ENCODE data around the gene TSC22D4.
"Not testable (repeated sequence)": the region's sequence is repeated elsewhere in the genome, so short reads cannot be mapped to it uniquely, and the experiment has no call there.

Gene TSC22D4

GRCh38 chr7:100472854-100473499, 6.0 kb downstream of the TSC22D4 start:
- no peak for DNase-seq (ENCODE audit: low read depth)

DNA sequence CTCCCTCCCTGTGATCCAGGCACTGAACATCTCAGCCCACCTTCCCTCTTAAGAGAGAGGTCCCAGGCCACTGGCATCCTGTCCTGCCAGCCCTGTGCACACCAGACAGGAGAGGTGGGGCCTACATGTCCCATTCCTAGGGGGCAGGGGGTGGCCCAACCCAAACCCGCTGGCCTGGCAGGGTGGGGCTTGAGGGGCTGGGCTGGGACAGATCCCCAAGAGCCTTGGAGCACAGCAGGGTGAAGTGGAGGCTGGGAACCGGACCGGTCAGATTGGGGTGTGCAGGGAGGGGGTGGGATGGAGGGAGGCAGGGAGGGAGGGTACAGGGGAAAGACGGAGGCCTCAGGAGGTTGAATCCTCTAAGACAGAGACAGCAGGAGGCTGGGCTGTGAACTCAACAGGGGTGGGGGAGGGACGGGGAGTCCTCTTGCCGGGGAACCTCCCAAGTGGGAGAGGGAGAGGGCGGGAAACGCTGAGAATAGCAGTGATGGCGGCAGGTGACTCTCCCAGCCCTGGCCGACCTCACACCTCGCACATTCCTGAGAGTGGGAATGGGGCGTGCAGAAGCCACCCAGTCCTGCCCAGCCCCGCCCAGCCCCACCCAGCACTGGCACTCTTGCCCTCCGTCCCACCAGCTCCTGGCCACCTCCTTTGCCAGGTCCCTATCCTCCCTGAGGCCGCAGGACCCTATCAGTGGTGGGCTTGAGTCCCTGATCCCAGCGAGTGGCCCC, 6.7 kb downstream of the TSC22D4 start:
- DNase-seq (ENCODE audit: low read depth) = no peak

GRCh38 chr7:100471021-100471420, 8.0 kb downstream of the TSC22D4 start:
- no peak for DNase-seq (ENCODE audit: low read depth)

DNA sequence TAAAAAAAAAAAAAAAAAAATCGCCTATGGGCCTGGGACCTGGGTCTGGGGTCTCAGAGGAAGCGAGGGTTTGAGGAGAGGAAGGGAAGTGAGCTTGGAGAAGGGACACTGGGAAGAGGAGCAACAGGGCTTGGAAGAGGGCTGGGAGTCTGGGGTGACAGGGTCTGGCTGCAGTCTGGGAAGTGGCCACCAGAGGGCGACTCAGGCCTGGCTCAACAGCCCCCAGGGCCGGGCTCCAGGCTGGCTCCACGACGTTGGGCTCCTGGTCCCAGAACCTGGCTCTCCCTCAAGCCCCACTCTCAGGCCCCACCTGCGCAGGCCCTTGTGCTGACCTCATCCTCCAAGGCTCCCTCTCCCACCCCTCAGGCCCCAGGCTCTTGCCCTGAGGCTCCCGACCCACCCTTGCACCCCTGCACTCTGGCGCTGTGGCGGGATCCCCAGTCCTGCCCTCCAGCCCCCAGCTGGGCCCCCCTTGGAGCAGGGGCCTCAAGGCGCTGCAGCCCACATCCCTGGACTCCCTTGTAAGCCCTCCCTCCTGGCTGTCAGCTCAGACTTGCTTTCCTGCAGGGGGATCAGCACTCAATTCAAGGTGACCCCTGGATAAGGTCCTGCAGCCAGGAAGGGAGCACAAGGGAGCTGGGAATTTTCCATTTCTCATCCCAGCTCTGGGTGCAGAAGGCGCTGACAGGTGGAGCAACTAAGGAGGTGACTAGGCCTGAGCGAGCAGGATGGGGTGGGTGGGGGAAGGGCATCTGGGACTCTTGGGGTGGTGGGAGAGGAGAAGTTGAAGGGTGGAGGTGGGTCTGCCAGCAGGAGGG, 9.6 kb downstream of the TSC22D4 start:
- DNase-seq (ENCODE audit: low read depth) = peak; percentile 58

- DNase-seq (ENCODE audit: low read depth) = no peak
Measured at GRCh38 chr7:100467638-100468373, 11.2 kb downstream of the TSC22D4 start.

- DNase-seq (ENCODE audit: low read depth) = no peak
Measured at GRCh38 chr7:100466653-100467605, 12.1 kb downstream of the TSC22D4 start.

DNA sequence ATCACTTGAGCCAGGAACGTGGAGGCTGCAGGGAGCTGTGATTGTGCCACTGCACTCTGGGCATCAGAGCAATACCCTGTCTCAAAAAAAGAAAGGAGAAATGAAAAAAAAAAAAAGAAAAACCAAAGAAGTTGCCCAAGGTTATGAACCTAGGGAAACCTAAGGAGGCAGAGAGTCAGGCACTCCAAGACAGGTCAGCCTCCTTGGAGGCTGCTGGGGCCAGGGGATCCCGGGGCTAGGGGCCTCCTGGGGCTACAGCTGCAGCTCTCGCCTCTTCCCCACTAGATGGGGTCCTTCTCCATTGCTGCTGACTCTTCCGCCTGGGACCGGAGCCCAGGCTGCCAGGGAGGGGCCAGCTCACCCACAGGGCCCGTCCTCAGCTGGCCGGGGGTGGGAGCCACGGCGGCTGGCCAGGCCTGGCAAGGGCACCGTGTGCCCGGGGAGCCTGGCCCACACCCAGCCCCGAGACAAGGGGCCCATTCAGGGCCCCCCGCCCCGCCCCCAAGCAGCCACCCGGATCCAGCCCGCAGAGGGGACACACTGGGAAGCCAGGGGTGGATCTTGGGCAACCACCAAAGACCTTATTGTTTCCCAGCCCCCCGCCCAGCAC, 13.2 kb downstream of the TSC22D4 start:
- peak; percentile 85 for DNase-seq (ENCODE audit: low read depth)

- DNase-seq (ENCODE audit: low read depth) = no peak
Measured at GRCh38 chr7:100465299-100465698, 13.7 kb downstream of the TSC22D4 start.

GRCh38 chr7:100464791-100465190, 14.2 kb downstream of the TSC22D4 start:
- no peak for DNase-seq (ENCODE audit: low read depth)

GRCh38 chr7:100464210-100464660, 14.8 kb downstream of the TSC22D4 start, which contains the start of gene SPACDR:
TSS of gene SPACDR (minus strand) at chr7:100464260. CDS start at chr7:100464025, 235 bp downstream.
- no peak for DNase-seq (ENCODE audit: low read depth)

- no peak for DNase-seq (ENCODE audit: low read depth)
Measured at GRCh38 chr7:100457033-100457432, 22.0 kb downstream of the TSC22D4 start.

DNA sequence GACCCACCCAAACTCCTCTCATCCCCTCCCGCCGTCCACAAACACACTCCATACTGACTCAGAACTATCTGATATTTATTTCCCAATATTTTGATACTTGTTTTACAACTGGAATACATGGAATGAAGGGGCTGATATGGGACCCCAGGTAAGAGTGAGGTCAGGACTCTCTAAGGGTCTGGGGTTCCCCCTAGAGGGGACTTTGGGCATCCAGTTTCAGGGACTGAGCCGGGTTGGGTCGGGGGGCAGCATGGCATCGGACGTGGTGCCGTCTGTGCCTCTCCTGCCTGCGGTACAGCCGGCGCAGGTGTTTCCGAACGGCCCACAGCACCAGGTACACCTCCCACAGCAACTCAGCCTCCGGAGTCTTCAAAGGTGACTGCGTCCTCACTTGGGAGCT, 22.5 kb downstream of the TSC22D4 start:
- no peak for DNase-seq (ENCODE audit: low read depth)

- DNase-seq (ENCODE audit: low read depth) = no peak
Measured at GRCh38 chr7:100455206-100455605, 23.8 kb downstream of the TSC22D4 start.

GRCh38 chr7:100453854-100454253, 25.2 kb downstream of the TSC22D4 start:
- DNase-seq (ENCODE audit: low read depth) = not testable (repeated sequence)

DNA sequence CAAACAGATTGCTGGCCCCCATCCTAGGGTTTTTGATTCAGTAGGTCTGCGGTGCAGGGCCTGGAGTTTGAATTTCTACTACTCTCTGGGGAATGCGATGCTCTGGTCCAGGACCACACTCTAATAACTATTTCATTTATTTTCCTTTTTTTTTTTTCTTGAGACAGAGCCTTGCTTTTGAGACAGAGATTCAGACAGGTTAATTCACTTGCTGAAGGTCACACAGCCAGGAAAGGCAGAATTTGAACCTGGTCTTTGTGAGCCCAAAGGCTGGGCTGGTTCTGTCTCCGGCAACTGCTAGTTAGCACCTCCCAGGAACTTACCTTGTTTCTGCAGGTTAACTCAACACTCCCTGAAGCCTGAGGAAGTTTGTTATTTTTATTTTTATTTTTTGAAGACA, 26.5 kb downstream of the TSC22D4 start:
- DNase-seq (ENCODE audit: low read depth) = no peak

GRCh38 chr7:100449190-100449795, 29.7 kb downstream of the TSC22D4 start:
- DNase-seq (ENCODE audit: low read depth) = no peak

DNA sequence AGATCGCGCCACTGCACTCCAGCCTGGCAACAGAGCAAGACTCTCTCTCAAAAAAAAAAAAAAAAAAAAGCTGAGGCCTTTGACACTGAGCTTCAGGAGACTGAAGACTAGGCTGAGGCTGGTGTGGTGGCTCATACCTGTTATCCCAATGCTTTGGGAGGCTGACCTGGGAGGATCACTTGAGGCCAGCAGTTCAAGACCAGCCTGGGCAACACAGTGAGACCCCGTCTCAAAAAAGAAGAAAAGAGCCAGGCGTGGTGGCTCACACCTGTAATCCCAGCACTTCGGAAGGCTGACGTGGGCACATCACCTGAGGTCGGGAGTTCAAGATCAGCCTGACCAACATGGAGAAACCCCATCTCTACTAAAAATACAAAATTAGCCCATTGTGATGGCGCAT, 31.7 kb downstream of the TSC22D4 start:
- not testable (repeated sequence) for DNase-seq (ENCODE audit: low read depth)

DNA sequence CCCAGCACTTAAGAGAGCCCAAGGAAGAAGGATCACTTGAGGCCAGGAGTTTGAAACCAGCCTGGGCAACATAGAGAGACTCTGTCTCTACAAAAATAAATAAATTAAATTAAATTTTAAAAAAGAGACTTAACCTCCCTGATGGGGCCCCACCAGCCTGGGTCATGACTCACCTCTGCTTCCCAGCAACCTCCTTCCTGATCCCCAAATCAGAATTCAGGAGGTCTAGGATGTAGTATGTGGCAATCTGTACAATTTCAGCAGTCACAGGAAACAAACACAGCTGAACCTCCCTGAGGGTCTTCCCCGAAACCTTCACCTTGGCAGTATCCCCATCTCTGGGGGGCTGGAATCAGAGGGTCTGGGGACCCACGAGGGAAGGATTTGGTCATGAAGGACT, 33.0 kb downstream of the TSC22D4 start:
- no peak for DNase-seq (ENCODE audit: low read depth)

DNA sequence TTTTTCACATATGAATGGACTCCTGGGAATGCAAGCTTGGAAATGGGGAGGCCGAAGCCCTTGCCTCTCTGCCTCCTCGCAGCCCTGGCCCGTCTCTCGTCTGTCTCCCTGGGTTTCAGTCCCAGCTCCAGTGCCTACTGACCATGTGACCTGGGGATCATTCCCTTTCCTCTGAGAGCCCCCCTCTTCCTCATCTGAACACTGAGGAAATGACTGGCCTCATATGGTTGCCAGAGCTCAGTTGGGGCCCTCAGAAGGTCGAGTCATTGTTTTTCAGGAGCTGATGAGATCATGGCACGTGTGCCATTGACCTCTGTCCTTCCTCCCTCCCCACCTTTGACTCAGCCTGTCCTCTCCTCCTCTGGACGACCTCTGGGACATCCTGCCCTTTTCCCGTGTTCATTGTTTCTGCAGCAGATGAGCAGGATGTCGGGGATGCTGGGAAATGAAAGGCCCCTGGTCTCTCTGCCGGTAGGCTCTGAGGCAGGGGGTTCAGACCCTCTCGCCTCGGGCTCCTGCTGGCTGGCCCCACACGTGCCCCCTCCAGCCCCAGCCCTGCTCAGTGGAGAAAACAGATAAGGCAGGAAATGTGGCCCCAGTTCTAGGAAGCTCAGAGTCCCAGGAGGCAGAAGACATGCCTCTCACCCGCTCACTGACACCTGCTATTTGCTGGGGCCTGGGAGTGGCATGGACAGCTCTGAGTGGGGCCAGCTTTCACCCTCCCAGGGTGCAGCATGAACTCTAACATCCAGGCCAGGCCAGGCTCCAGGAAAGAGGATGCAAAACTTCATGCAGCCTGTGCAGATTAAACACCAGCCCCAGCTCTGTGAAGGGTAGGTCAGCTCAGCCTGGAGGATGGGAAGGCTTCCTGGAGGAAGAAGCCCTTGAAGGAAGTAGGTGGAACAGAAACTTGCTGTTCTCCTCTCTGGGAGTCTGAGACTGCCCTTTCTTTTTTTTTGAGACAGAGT, 34.4 kb downstream of the TSC22D4 start:
- DNase-seq (ENCODE audit: low read depth) = peak; percentile 57

Data from fibroblast of gingiva (primary cell).